CD14-positive monocyte (primary cell): Measurements from ENCODE around the gene EGLN1. TPM values are rescaled to one million over a fixed set of nuclear protein-coding genes. Genes with fewer than 3 reads are reported as not detected.
A peak's percentile ranks its signal among the peaks of the same experiment; 100 is the strongest.

Source experiments
- DNase-seq, 3 donors: peaks; one replicate each; pipeline ENCODE4 v3.0.0-alpha.2; 2011 to 2022
- H2AFZ ChIP-seq: 2 replicates; pipeline ENCODE4 v1.6.0; 2012; ENCODE audit warnings: mild to moderate bottlenecking, low read depth, low read length, inconsistent platforms; ENCODE audit not compliant: insufficient read depth, poor library complexity, severe bottlenecking
- H3K27ac ChIP-seq, 2 donors: 1 replicate in 1 of 2; 2 replicates in 1 of 2; pipeline ENCODE4 v1.5.1; 2012 to 2013; ENCODE audit warnings: low read length in 2 of 2, control low read depth in 1 of 2, inconsistent platforms in 1 of 2, low read depth in 1 of 2, mild to moderate bottlenecking in 1 of 2
- H3K27me3 ChIP-seq, 2 donors: one replicate each; pipeline versions ENCODE4 v1.6.0 to v1.6.1; 2011 to 2013; ENCODE audit warnings: low read length in 2 of 2; ENCODE audit not compliant: control insufficient read depth in 2 of 2, insufficient read depth in 2 of 2
- H3K36me3 ChIP-seq, 2 donors: replicated peaks in 1 of 2; 1 replicate in 1 of 2; 2 replicates in 1 of 2; pipeline versions ENCODE4 v1.5.1 to v1.6.1; 2012 to 2013; ENCODE audit warnings: low read length in 2 of 2, control low read depth in 1 of 2, inconsistent platforms in 1 of 2, mild to moderate bottlenecking in 1 of 2; ENCODE audit not compliant: insufficient read depth in 2 of 2, control insufficient read depth in 1 of 2
- H3K4me1 ChIP-seq, 2 donors: 1 replicate in 1 of 2; 2 replicates in 1 of 2; pipeline versions ENCODE4 v1.5.1 to v1.6.1; 2012 to 2013; ENCODE audit warnings: low read length in 2 of 2, control low read depth in 1 of 2, inconsistent platforms in 1 of 2, mild to moderate bottlenecking in 1 of 2, moderate library complexity in 1 of 2; ENCODE audit not compliant: insufficient read depth in 2 of 2, control insufficient read depth in 1 of 2
- H3K4me2 ChIP-seq: replicated peaks from 2 replicates; pipeline ENCODE3; 2012; ENCODE audit warnings: low read length, moderate library complexity, mild to moderate bottlenecking; ENCODE audit not compliant: poor library complexity, severe bottlenecking; ENCODE audit errors: extremely low read depth
- H3K4me3 ChIP-seq, 3 experiments: fragments of 200-600 bp in 1 of 3; sonication (generic) in 1 of 3; replicated peaks in 1 of 3; 1 replicate in 2 of 3; 2 replicates in 1 of 3; pipeline ENCODE4 v1.5.1; 2011 to 2013; ENCODE audit warnings: low read length in 3 of 3, mild to moderate bottlenecking in 3 of 3, control low read depth in 2 of 3, low read depth in 2 of 3, inconsistent platforms in 1 of 3, moderate library complexity in 1 of 3
- H3K79me2 ChIP-seq: 2 replicates; pipeline ENCODE4 v1.6.0; 2012; ENCODE audit warnings: mild to moderate bottlenecking, control low read depth, inconsistent platforms, low read length, moderate library complexity; ENCODE audit not compliant: insufficient read depth
- H3K9ac ChIP-seq: 2 replicates; pipeline ENCODE4 v1.6.0; 2017; ENCODE audit warnings: low read length, mild to moderate bottlenecking; ENCODE audit not compliant: insufficient read depth, poor library complexity, severe bottlenecking
- H3K9me3 ChIP-seq, 2 donors: replicated peaks in 1 of 2; 1 replicate in 1 of 2; 2 replicates in 1 of 2; pipeline versions ENCODE4 v1.5.1 to v1.6.1; 2012 to 2013; ENCODE audit warnings: low read length in 2 of 2, control low read depth in 1 of 2; ENCODE audit not compliant: control insufficient read depth in 1 of 2, insufficient read depth in 1 of 2
- H4K20me1 ChIP-seq: 2 replicates; pipeline ENCODE4 v1.6.0; 2012; ENCODE audit warnings: mild to moderate bottlenecking, low read length, control low read depth, moderate library complexity; ENCODE audit not compliant: insufficient read depth
- H3K27ac Mint-ChIP-seq, 7 donors: one replicate each; pipeline ENCODE4 v1.8.0; 2020; ENCODE audit warnings: mild to moderate bottlenecking in 7 of 7, mixed read lengths in 7 of 7, moderate library complexity in 6 of 7, inconsistent platforms in 2 of 7
- H3K27me3 Mint-ChIP-seq, 3 donors: one replicate each; pipeline ENCODE4 v1.8.0; 2021 to 2022; ENCODE audit warnings: low read depth in 3 of 3, mild to moderate bottlenecking in 3 of 3, mixed read lengths in 3 of 3, moderate library complexity in 3 of 3, inconsistent platforms in 1 of 3
- H3K36me3 Mint-ChIP-seq, 2 donors: one replicate each; pipeline ENCODE4 v1.8.0; 2020; ENCODE audit warnings: mixed read lengths in 2 of 2, inconsistent platforms in 1 of 2, mild to moderate bottlenecking in 1 of 2
- H3K4me1 Mint-ChIP-seq: one replicate; pipeline ENCODE4 v1.8.0; 2020; ENCODE audit warnings: mild to moderate bottlenecking, mixed read lengths
- H3K4me3 Mint-ChIP-seq, 2 donors: one replicate each; pipeline ENCODE4 v1.8.0; 2020; ENCODE audit warnings: mild to moderate bottlenecking in 2 of 2, mixed read lengths in 2 of 2, moderate library complexity in 1 of 2
- H3K9me3 Mint-ChIP-seq, 7 donors: one replicate each; pipeline ENCODE4 v1.8.0; 2020 to 2022; ENCODE audit warnings: mixed read lengths in 7 of 7, mild to moderate bottlenecking in 6 of 7, moderate library complexity in 6 of 7, inconsistent platforms in 2 of 7
- WGBS: methylation state at CpG from one replicate; pipeline ENCODE4 v1.1.5; 2013; ENCODE audit warnings: missing lambda C conversion rate; ENCODE audit not compliant: insufficient coverage; 5-methylcytosine and 5-hydroxymethylcytosine counted together
- intact Hi-C, 2 donors: fragments of 100-400 bp; cut with micrococcal nuclease; formaldehyde crosslinking; loops; one replicate each; pipeline versions ENCODE4 v1.15.0 to v1.15.1; 2023
- polyA plus RNA-seq, 3 donors: library from polyadenylated mRNA; depleted of rRNA in 1 of 3; unstranded in 2 of 3; stranded (reverse) in 1 of 3; fragments of 300-500 nt in 2 of 3; fragments of >200 nt in 1 of 3; fragmentation: Illumina TruSeq in 2 of 3; gene quantifications; 1 replicate in 2 of 3; 2 replicates in 1 of 3; pipeline ENCODE4 v1.2.3, GENCODE V29; 2012 to 2021
- TF ChIP-seq, protein P1 (sequence below): fragments of 200-600 bp; IDR thresholded peaks from one replicate; pipeline ENCODE4 v1.8.0; 2022; ENCODE audit warnings: antibody characterized with exemption, mild to moderate bottlenecking

Gene EGLN1
- polyA plus RNA-seq, 3 donors = 12.9 to 27.7 (median 23.1) TPM

DNA sequence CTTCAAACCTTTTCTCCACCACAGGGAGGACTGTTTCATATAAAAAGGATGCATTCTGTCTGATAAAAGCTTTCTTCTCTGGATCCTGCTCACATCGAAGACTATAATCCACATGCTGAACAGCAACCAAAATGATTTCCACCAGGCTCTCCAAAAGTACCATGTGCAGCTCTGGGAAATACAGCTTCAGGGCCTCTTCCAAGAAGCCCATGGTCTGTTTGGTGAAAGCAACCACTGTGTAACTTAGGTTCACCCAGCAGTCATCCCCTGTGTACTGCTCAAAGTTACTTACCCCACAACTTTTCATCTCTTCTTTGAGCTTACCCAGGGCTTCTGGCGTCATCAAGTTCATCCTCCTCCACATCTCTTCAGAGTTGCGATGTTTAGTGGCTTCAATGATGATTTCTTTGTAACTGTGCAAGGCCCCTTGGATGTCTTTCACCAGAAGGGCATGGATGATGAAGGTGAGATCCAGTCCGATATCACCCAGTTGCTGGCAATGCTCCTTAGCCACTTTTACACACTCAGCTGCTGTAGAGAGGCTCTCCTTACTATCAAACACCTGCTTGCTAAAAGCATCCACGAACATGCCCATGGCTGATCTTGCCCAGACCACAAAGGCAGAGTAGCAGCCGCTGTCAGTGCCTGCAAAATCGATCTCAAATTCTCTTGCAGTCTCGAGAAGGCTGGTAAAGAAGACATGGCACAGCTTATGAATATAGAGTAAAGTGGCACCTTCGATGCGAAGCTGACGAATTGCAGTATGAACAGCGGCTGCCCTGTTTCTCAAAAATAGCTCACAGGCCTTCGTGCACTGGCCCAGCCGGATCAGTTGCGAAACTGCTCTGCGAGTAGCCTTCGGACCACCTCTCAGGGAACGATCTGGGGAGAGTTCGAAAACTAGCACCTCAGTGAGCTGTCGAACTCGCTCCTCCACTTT is 86.2 kb downstream of the EGLN1 start:
- peak overlapping the region; percentile 99 to 100 for H3K4me3 Mint-ChIP-seq
- H3K9me3 Mint-ChIP-seq = no peaks in the 10 kb centered on the region
- peaks cover 62% of the 10 kb centered on the region for H3K4me1 Mint-ChIP-seq
- peaks cover 47 to 59% of the 10 kb centered on the region in 2 donors for H3K4me1 ChIP-seq
- H3K4me2 ChIP-seq = peak overlapping the region; percentile 93
- peaks cover 11 to 41% of the 10 kb centered on the region in 2 donors for H3K36me3 Mint-ChIP-seq
- H3K9me3 ChIP-seq = no peaks in the 10 kb centered on the region
- no peak overlapping the region for H2AFZ ChIP-seq
- TF ChIP-seq, protein P1, sequence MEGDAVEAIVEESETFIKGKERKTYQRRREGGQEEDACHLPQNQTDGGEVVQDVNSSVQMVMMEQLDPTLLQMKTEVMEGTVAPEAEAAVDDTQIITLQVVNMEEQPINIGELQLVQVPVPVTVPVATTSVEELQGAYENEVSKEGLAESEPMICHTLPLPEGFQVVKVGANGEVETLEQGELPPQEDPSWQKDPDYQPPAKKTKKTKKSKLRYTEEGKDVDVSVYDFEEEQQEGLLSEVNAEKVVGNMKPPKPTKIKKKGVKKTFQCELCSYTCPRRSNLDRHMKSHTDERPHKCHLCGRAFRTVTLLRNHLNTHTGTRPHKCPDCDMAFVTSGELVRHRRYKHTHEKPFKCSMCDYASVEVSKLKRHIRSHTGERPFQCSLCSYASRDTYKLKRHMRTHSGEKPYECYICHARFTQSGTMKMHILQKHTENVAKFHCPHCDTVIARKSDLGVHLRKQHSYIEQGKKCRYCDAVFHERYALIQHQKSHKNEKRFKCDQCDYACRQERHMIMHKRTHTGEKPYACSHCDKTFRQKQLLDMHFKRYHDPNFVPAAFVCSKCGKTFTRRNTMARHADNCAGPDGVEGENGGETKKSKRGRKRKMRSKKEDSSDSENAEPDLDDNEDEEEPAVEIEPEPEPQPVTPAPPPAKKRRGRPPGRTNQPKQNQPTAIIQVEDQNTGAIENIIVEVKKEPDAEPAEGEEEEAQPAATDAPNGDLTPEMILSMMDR = no peak
- peaks cover 9 to 14% of the 10 kb centered on the region in 2 donors for H3K36me3 ChIP-seq
- WGBS = 70% methylated on average over 13 of the region's 21 CpGs
- no peaks in the 10 kb centered on the region for H3K27me3 ChIP-seq
- H3K27ac Mint-ChIP-seq = peak overlapping the region in 6 of 7 donors; percentile 33 to 87 (median 74)
- no peak for DNase-seq
- H3K9ac ChIP-seq = peak overlapping the region; percentile 95
- intact Hi-C loops = loop anchor here (5.0 to 10.0 kb wide), 5 partner anchors 86 to 691 kb away; partner anchors contain the start of genes ARV1 (in 1 of the 2), COG2 (in 1 of the 2), EGLN1 (in 1 of the 2) and GNPAT (in 1 of the 2)
- no peaks in the 10 kb centered on the region for H3K27me3 Mint-ChIP-seq
- peaks cover 69% of the 10 kb centered on the region for H4K20me1 ChIP-seq
- peaks cover 92% of the 10 kb centered on the region for H3K79me2 ChIP-seq
- peak overlapping the region; percentile 88 to 92 (median 92) for H3K4me3 ChIP-seq
- H3K27ac ChIP-seq = peak overlapping the region in 1 of 2 donors; percentile 99

DNA sequence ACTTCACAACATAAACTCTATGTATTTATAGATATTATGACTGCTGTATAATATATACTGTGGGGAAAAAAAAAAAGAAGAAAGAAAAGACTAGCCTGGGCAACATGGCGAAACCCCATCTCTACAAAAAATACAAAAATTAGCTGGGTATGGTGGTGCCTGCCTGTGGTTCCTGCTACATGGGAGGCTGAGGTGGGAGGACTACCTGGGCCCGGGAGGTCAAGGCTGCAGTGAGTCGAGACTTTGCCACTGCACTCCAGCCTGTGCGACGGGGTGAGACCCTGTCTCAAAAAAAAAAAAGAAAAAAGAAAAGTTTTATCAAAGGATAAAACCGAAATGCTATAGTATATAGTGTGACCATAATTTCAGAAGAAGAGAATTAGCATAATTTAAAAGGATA is 87.1 kb downstream of the EGLN1 start:
- H3K9ac ChIP-seq = no peak overlapping the region
- H3K9me3 ChIP-seq = no peaks in the 10 kb centered on the region
- peaks cover 47 to 59% of the 10 kb centered on the region in 2 donors for H3K4me1 ChIP-seq
- no peaks in the 10 kb centered on the region for H3K27me3 ChIP-seq
- TF ChIP-seq, protein P1 = no peak
- H2AFZ ChIP-seq = no peak overlapping the region
- Mint-ChIP-seq H3K27ac (peak overlapping the region in 1 of 7 donors; percentile 6), H3K36me3 (peaks cover 6 to 34% of the 10 kb centered on the region in 2 donors), H3K9me3 (no peaks in the 10 kb centered on the region), H3K4me1 (peaks cover 60% of the 10 kb centered on the region), H3K4me3 (peak overlapping the region in 1 of 2 donors; percentile 59), H3K27me3 (no peaks in the 10 kb centered on the region)
- peaks cover 7 to 9% of the 10 kb centered on the region in 2 donors for H3K36me3 ChIP-seq
- no peak for DNase-seq
- peak overlapping the region in 1 of 3 experiments; percentile 33 for H3K4me3 ChIP-seq
- no CpG with 5 or more reads among the region's 6 CpGs for WGBS
- H4K20me1 ChIP-seq = peaks cover 79% of the 10 kb centered on the region
- peaks cover 85% of the 10 kb centered on the region for H3K79me2 ChIP-seq
- peak overlapping the region in 1 of 2 donors; percentile 33 for H3K27ac ChIP-seq
- intact Hi-C loops = loop anchor here (5.0 to 10.0 kb wide), 5 partner anchors 87 to 690 kb away; partner anchors contain the start of genes ARV1 (in 1 of the 2), COG2 (in 1 of the 2), EGLN1 (in 1 of the 2) and GNPAT (in 1 of the 2)
- H3K4me2 ChIP-seq = peak overlapping the region; percentile 93
